ENCODE data around the gene STK32B. TPM values are rescaled to one million over a fixed set of nuclear protein-coding genes. Genes with fewer than 3 reads are reported as not detected.

Gene STK32B
- total and polyA plus RNA-seq, 8 donors = 0.61 to 5.5 (median 3.1) TPM

DNA sequence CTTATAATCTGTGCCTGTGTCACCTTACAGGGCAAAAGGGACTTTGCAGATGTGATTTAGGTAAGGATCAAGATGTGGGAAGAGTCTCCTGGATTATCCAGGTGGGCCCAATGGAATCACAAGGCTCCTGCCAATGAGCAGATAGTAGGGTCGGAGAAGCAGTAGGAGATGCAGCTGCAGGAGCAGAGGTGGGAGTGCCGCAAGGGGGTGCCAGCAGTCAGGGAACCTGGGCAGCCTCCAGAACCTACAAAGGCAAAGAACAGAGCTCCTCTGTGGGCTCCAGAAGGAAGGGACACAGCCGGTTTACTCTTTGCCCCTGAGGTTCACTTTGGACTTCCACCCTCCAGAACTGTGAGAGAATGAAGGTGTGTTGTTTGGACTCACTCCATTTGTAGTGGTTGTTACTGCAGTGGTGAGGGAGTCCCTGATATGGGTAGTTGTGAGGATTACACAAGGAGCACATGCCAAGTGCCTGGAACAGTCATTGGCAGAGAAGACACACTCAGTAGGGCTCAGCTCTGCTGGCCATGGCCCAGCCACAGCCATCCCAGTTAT, 338.6 kb downstream of the STK32B start:
- no peak for TF ChIP-seq EP300 (IDR thresholded peaks at IDR 0.05)
- no peak for TF ChIP-seq POLR2AphosphoS5 (IDR thresholded peaks at IDR 0.05)
- TF ChIP-seq POLR2A (IDR thresholded peaks at IDR 0.05) = no peak
- TF ChIP-seq, protein P1, sequence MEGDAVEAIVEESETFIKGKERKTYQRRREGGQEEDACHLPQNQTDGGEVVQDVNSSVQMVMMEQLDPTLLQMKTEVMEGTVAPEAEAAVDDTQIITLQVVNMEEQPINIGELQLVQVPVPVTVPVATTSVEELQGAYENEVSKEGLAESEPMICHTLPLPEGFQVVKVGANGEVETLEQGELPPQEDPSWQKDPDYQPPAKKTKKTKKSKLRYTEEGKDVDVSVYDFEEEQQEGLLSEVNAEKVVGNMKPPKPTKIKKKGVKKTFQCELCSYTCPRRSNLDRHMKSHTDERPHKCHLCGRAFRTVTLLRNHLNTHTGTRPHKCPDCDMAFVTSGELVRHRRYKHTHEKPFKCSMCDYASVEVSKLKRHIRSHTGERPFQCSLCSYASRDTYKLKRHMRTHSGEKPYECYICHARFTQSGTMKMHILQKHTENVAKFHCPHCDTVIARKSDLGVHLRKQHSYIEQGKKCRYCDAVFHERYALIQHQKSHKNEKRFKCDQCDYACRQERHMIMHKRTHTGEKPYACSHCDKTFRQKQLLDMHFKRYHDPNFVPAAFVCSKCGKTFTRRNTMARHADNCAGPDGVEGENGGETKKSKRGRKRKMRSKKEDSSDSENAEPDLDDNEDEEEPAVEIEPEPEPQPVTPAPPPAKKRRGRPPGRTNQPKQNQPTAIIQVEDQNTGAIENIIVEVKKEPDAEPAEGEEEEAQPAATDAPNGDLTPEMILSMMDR (IDR thresholded peaks at IDR 0.05) = no peak

DNA sequence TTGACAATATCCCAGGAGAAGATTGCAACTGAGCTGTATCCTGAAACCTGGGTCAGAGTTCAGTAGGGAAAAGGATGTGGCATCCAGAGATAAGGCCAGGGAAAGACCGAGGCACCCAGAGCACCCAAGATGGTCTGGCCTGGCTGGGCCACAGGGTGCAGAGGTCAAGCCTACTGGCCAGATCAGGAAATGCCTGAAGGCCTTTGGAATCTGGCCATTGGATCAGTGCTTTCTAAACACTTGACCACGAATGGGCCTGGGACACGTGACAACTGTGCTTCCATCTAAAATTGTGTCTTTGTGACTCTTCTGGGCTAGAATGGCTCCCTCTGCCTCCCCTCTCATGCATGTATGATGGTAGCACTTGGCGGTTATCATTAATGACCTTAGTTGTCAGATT, 340.2 kb downstream of the STK32B start:
- no peak for TF ChIP-seq POLR2A (IDR thresholded peaks at IDR 0.05)
- TF ChIP-seq, protein P1 (IDR thresholded peaks at IDR 0.05) = no peak
- no peak for TF ChIP-seq EP300 (IDR thresholded peaks at IDR 0.05)
- no peak for TF ChIP-seq POLR2AphosphoS5 (IDR thresholded peaks at IDR 0.05)
- Histone ChIP-seq H3K27ac (no peak overlapping the region), H3K9me3 (no peaks in the 10 kb centered on the region), H3K4me3 (no peak overlapping the region), H3K27me3 (no peaks in the 10 kb centered on the region), H3K4me1 (no peaks in the 10 kb centered on the region), H3K36me3 (no peaks in the 10 kb centered on the region)
- intact Hi-C loops (cut with DNase I; ENCODE audit: low total_unique reads) = no loop called here
- DNase-seq = no peak
- 58 to 83% (median 73%) methylated on average over 4 of the region's 4 CpGs for WGBS, 5 donors

More for the DNA sequence above, 338.6 kb downstream of the STK32B start:
- WGBS, 5 donors = 30 to 63% (median 39%) methylated on average over 3 of the region's 3 CpGs
- H3K36me3 ChIP-seq = no peaks in the 10 kb centered on the region
- H3K9me3 ChIP-seq = no peaks in the 10 kb centered on the region
- no peak for DNase-seq
- H3K4me1 ChIP-seq = peaks cover 0 to 8% (median 6%) of the 10 kb centered on the region in 4 donors
- no peak overlapping the region for H3K27ac ChIP-seq
- H3K4me3 ChIP-seq = no peak overlapping the region
- intact Hi-C loops (cut with DNase I; ENCODE audit: low total_unique reads) = no loop called here
- no peaks in the 10 kb centered on the region for H3K27me3 ChIP-seq

DNA sequence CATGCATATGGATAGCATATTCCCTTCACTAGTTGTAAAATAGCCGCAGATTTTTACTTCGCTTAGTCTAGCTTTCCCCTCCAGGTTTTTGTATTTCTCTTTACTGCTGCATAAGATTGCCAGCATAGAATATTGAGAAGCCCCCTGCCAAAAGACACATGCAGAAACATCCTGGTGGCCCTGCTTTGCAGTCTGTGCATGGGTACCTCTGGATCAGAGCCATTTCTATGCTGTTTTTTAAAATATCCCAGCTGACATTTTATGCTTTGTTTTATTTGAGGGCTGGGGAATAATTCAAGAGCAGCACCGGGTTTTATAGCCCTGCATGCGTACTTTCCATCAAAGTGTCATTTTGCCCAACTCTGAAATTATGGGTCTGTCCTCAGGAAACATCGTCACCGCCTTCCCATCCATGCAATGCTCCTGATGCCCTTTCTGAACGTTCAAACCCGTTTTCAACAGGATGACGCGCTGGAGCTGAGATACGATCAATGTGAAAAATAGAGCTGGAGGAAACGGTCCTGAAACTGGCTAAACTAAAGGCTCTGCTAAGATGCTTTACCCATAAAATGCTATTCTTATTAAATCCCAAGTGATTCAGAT, 342.7 kb downstream of the STK32B start:
- Histone ChIP-seq H3K36me3 (no peaks in the 10 kb centered on the region), H3K27me3 (no peaks in the 10 kb centered on the region), H3K4me1 (no peaks in the 10 kb centered on the region), H3K27ac (no peak overlapping the region), H3K4me3 (no peak overlapping the region), H3K9me3 (no peaks in the 10 kb centered on the region)
- WGBS, 5 donors = 87 to 94% (median 89%) methylated on average over 12 of the region's 12 CpGs
- TF ChIP-seq EP300 (IDR thresholded peaks at IDR 0.05) (no peak), POLR2AphosphoS5 (IDR thresholded peaks at IDR 0.05) (no peak), POLR2A (IDR thresholded peaks at IDR 0.05) (no peak)
- TF ChIP-seq, protein P1 (IDR thresholded peaks at IDR 0.05) = no peak
- intact Hi-C loops (cut with DNase I; ENCODE audit: low total_unique reads) = no loop called here
- no peak for DNase-seq

DNA sequence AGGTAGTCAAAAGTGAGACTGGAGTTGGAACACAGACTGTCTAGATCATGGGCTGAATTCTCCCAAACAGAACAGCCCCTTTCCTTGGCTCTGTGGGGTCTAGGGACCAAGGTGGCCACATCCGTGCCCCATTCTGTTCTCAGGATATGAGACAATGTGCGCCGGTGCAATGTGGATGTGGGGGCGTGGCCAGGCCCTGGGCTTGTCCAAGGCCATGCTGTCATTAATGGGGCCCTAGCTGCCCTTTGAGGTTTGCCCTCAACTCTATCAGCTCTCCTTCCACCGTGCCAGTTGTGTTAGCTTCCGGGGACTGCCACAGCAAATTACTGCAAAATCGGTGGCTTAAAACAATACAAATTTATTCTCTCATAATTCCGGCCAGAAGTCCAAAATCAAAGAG, 344.5 kb downstream of the STK32B start:
- DNase-seq = no peak
- intact Hi-C loops (cut with DNase I; ENCODE audit: low total_unique reads) = no loop called here
- Histone ChIP-seq H3K9me3 (no peaks in the 10 kb centered on the region), H3K4me3 (no peak overlapping the region), H3K27ac (no peak overlapping the region), H3K4me1 (no peaks in the 10 kb centered on the region), H3K36me3 (no peaks in the 10 kb centered on the region), H3K27me3 (no peaks in the 10 kb centered on the region)
- 77 to 87% (median 85%) methylated on average over 8 of the region's 8 CpGs for WGBS, 5 donors
- TF ChIP-seq POLR2AphosphoS5 (IDR thresholded peaks at IDR 0.05) (no peak), POLR2A (IDR thresholded peaks at IDR 0.05) (no peak), EP300 (IDR thresholded peaks at IDR 0.05) (no peak)
- TF ChIP-seq, protein P1 (IDR thresholded peaks at IDR 0.05) = no peak

Data from stomach (tissue), 9 donors.